DOHH2 (cell line): ENCODE measurements around the gene XPO6.

ENCODE experiments used
- EZH2phosphoT487 ChIP-seq: fragments of 200-600 bp; sonication (generic); IDR thresholded peaks from 2 replicates; pipeline ENCODE4 v1.6.1; 2017; ENCODE audit warnings: borderline replicate concordance, mild to moderate bottlenecking, antibody characterized with exemption, low read length, moderate library complexity, mixed read lengths
- TF ChIP-seq, protein P1 (sequence below): fragments of 200-600 bp; sonication (generic); IDR thresholded peaks from one replicate; pipeline ENCODE4 v1.5.1; 2014; ENCODE audit warnings: antibody characterized with exemption, mild to moderate bottlenecking, low read depth, low read length; ENCODE audit not compliant: poor library complexity, severe bottlenecking

GRCh38 chr16:28081391-28081968, 130.3 kb downstream of the XPO6 start:
- TF ChIP-seq, protein P1, sequence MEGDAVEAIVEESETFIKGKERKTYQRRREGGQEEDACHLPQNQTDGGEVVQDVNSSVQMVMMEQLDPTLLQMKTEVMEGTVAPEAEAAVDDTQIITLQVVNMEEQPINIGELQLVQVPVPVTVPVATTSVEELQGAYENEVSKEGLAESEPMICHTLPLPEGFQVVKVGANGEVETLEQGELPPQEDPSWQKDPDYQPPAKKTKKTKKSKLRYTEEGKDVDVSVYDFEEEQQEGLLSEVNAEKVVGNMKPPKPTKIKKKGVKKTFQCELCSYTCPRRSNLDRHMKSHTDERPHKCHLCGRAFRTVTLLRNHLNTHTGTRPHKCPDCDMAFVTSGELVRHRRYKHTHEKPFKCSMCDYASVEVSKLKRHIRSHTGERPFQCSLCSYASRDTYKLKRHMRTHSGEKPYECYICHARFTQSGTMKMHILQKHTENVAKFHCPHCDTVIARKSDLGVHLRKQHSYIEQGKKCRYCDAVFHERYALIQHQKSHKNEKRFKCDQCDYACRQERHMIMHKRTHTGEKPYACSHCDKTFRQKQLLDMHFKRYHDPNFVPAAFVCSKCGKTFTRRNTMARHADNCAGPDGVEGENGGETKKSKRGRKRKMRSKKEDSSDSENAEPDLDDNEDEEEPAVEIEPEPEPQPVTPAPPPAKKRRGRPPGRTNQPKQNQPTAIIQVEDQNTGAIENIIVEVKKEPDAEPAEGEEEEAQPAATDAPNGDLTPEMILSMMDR, result no peak
- TF ChIP-seq EZH2phosphoT487, result no peak
